H1 (cell line): ENCODE data around the gene INHBC. TPM values are rescaled to one million over a fixed set of nuclear protein-coding genes. Genes with fewer than 3 reads are reported as not detected.

Experiments used
- CTCF ChIA-PET: fragments of 300-600 bp; sonication (Branson Sonifier 250); formaldehyde crosslinking; loops from one replicate; lab custom pipeline; 2021; ENCODE audit not compliant: partially characterized antibody; lab: Charles Lee
- POLR2A ChIA-PET: fragments of 300-600 bp; sonication (Branson Sonifier 250); formaldehyde crosslinking; loops from one replicate; lab custom pipeline; 2021; ENCODE audit warnings: inconsistent platforms; ENCODE audit not compliant: partially characterized antibody; lab: Charles Lee
- DNase-seq, 2 experiments: peaks; one replicate each; pipeline versions ENCODE4 v3.0.0 to v3.0.0-alpha.2; 2010 to 2022; ENCODE audit warnings: low spot score in 2 of 2, low read depth in 1 of 2, mixed read lengths in 1 of 2
- FAIRE-seq: peaks from 2 replicates; lab custom pipeline; 2011; peaks lifted over from hg19 to GRCh38; lab: Jason Lieb, UNC
- H2AFZ ChIP-seq: 2 replicates; pipeline ENCODE4 v1.8.1; 2012; ENCODE audit warnings: low read length, inconsistent platforms
- H2AK5ac ChIP-seq: 2 replicates; pipeline ENCODE4 v1.6.1; 2013; ENCODE audit warnings: low read depth, low read length
- H2BK120ac ChIP-seq: replicated peaks from 2 replicates; pipeline ENCODE3; 2013; ENCODE audit warnings: low read depth, low read length, inconsistent platforms
- H2BK12ac ChIP-seq: 2 replicates; pipeline ENCODE4 v1.6.1; 2013; ENCODE audit warnings: low read depth, low read length
- H2BK15ac ChIP-seq: 2 replicates; pipeline ENCODE4 v1.6.1; 2013; ENCODE audit warnings: low read length
- H2BK20ac ChIP-seq: 2 replicates; pipeline ENCODE4 v1.6.1; 2013; ENCODE audit warnings: low read length
- H2BK5ac ChIP-seq: 2 replicates; pipeline ENCODE4 v1.6.1; 2013; ENCODE audit warnings: low read depth, low read length
- H3K14ac ChIP-seq: 2 replicates; pipeline ENCODE4 v1.6.1; 2013; ENCODE audit warnings: inconsistent platforms; ENCODE audit not compliant: insufficient read length
- H3K18ac ChIP-seq: 2 replicates; pipeline ENCODE4 v1.6.1; 2013; ENCODE audit warnings: low read length; ENCODE audit errors: extremely low read depth
- H3K23ac ChIP-seq: 2 replicates; pipeline ENCODE4 v1.6.1; 2013; ENCODE audit warnings: inconsistent platforms; ENCODE audit not compliant: insufficient read length
- H3K23me2 ChIP-seq: 2 replicates; pipeline ENCODE4 v1.6.1; 2013; ENCODE audit warnings: low read depth, low read length
- H3K27ac ChIP-seq: 2 replicates; pipeline ENCODE4 v1.6.1; 2011; ENCODE audit warnings: low read depth, low read length, inconsistent platforms
- H3K27me3 ChIP-seq, 4 experiments: replicated peaks in 1 of 4; 1 replicate in 1 of 4; 2 replicates in 3 of 4; pipeline versions ENCODE4 v1.6.1 to v1.8.1; 2011 to 2013; ENCODE audit warnings: low read length in 3 of 4, mild to moderate bottlenecking in 3 of 4, inconsistent platforms in 2 of 4, mixed read lengths in 2 of 4, moderate library complexity in 1 of 4; ENCODE audit not compliant: control insufficient read depth in 3 of 4, insufficient read depth in 3 of 4; ENCODE audit errors: extremely low read depth in 1 of 4
- H3K36me3 ChIP-seq, 4 experiments: 2 replicates each; pipeline versions ENCODE4 v1.6.1 to v1.8.1; 2011 to 2013; ENCODE audit warnings: mild to moderate bottlenecking in 4 of 4, low read length in 3 of 4, moderate library complexity in 2 of 4, control low read depth in 1 of 4, inconsistent platforms in 1 of 4; ENCODE audit not compliant: insufficient read depth in 4 of 4, control insufficient read depth in 2 of 4
- H3K4ac ChIP-seq: replicated peaks from 2 replicates; pipeline ENCODE3; 2013; ENCODE audit warnings: low read length, low read depth, mixed read lengths, inconsistent platforms; ENCODE audit not compliant: insufficient read length
- H3K4me1 ChIP-seq, 4 experiments: replicated peaks in 1 of 4; 1 replicate in 1 of 4; 2 replicates in 3 of 4; pipeline versions ENCODE4 v1.6.1 to v1.8.1; 2011 to 2013; ENCODE audit warnings: low read length in 3 of 4, inconsistent platforms in 2 of 4, mixed read lengths in 1 of 4; ENCODE audit not compliant: insufficient read depth in 4 of 4, control insufficient read depth in 3 of 4
- H3K4me2 ChIP-seq, 2 experiments: 2 replicates each; pipeline versions ENCODE4 v1.6.1 to v1.8.1; 2011 to 2013; ENCODE audit warnings: low read depth in 2 of 2, low read length in 2 of 2, control low read depth in 1 of 2, inconsistent platforms in 1 of 2, mild to moderate bottlenecking in 1 of 2; ENCODE audit not compliant: insufficient read depth in 1 of 2
- H3K4me3 ChIP-seq, 4 experiments: fragments of 200-600, 300-600 bp in 1 of 4; sonication (generic), shearing (Covaris generic), sonication (Bioruptor Twin) in 1 of 4; 2 replicates each; pipeline versions ENCODE4 v1.5.1 to v1.8.1; 2011 to 2016; ENCODE audit warnings: low read length in 4 of 4, low read depth in 3 of 4, control low read depth in 2 of 4, inconsistent platforms in 2 of 4, mild to moderate bottlenecking in 2 of 4, mixed read lengths in 1 of 4, moderate library complexity in 1 of 4; ENCODE audit not compliant: insufficient read depth in 2 of 4; ENCODE audit errors: extremely low read depth in 1 of 4
- H3K56ac ChIP-seq: replicated peaks from 2 replicates; pipeline ENCODE3; 2013; ENCODE audit warnings: low read depth, mild to moderate bottlenecking, mixed read lengths, low read length, inconsistent platforms; ENCODE audit not compliant: insufficient read length
- H3K79me1 ChIP-seq: 2 replicates; pipeline ENCODE4 v1.6.1; 2013; ENCODE audit warnings: low read depth, low read length, control low read depth
- H3K79me2 ChIP-seq, 2 experiments: 2 replicates each; pipeline versions ENCODE4 v1.6.1 to v1.8.1; 2012 to 2013; ENCODE audit warnings: low read length in 2 of 2, mild to moderate bottlenecking in 2 of 2, inconsistent platforms in 1 of 2; ENCODE audit not compliant: insufficient read depth in 2 of 2, control insufficient read depth in 1 of 2
- H3K9ac ChIP-seq, 4 experiments: replicated peaks in 1 of 4; 1 replicate in 1 of 4; 2 replicates in 3 of 4; pipeline versions ENCODE4 v1.6.1 to v1.8.1; 2011 to 2013; ENCODE audit warnings: low read depth in 3 of 4, low read length in 3 of 4, control low read depth in 2 of 4, mild to moderate bottlenecking in 2 of 4, moderate library complexity in 2 of 4, inconsistent platforms in 1 of 4; ENCODE audit errors: extremely low read depth in 1 of 4
- H3K9me3 ChIP-seq, 2 experiments: 2 replicates each; pipeline versions ENCODE4 v1.6.1 to v1.8.1; 2012 to 2013; ENCODE audit warnings: mild to moderate bottlenecking in 2 of 2, moderate library complexity in 2 of 2, control low read depth in 1 of 2, inconsistent platforms in 1 of 2, low read depth in 1 of 2, low read length in 1 of 2, mixed read lengths in 1 of 2; ENCODE audit not compliant: insufficient read depth in 2 of 2
- H4K20me1 ChIP-seq, 2 experiments: replicated peaks in 1 of 2; 2 replicates each; pipeline versions ENCODE3 to v1.8.1; 2011 to 2013; ENCODE audit warnings: inconsistent platforms in 2 of 2, low read length in 2 of 2, mild to moderate bottlenecking in 1 of 2; ENCODE audit not compliant: insufficient read depth in 2 of 2, control insufficient read depth in 1 of 2
- H4K5ac ChIP-seq: 2 replicates; pipeline ENCODE4 v1.6.1; 2013; ENCODE audit warnings: low read length, low read depth, mixed read lengths, inconsistent platforms; ENCODE audit not compliant: insufficient read length
- H4K8ac ChIP-seq: 2 replicates; pipeline ENCODE4 v1.8.0; 2013; ENCODE audit warnings: mild to moderate bottlenecking, moderate library complexity, low read length, inconsistent platforms; ENCODE audit not compliant: insufficient read depth; ENCODE audit errors: extremely low read depth
- H4K91ac ChIP-seq: replicated peaks from 2 replicates; pipeline ENCODE3; 2013; ENCODE audit warnings: low read length, mixed read lengths, inconsistent platforms; ENCODE audit not compliant: insufficient read length
- CHD1 ChIP-seq: IDR thresholded peaks from 2 replicates; pipeline ENCODE4 v1.6.1; 2012; ENCODE audit warnings: low read depth, low read length, improper control_type of control experiment
- CREB1 ChIP-seq: IDR thresholded peaks from 2 replicates; pipeline ENCODE4 v1.6.1; 2012; ENCODE audit warnings: inconsistent platforms
- GTF2F1 ChIP-seq: IDR thresholded peaks from 2 replicates; pipeline ENCODE4 v1.6.1; 2012; ENCODE audit warnings: low read depth, low read length, improper control_type of control experiment, borderline replicate concordance
- JUN ChIP-seq: IDR thresholded peaks from 2 replicates; pipeline ENCODE4 v1.6.1; 2011; ENCODE audit warnings: low read depth, mild to moderate bottlenecking, improper control_type of control experiment, low read length
- PHF8 ChIP-seq: fragments of 200-600 bp; sonication (generic); conservative IDR thresholded peaks from 2 replicates; pipeline ENCODE4 v1.7.1; 2012; ENCODE audit warnings: low read depth, mild to moderate bottlenecking, inconsistent platforms, low read length, moderate library complexity
- POLR2AphosphoS5 ChIP-seq: IDR thresholded peaks from 2 replicates; pipeline ENCODE4 v1.6.1; 2011; ENCODE audit warnings: low read depth, low read length
- SP2 ChIP-seq: IDR thresholded peaks from 2 replicates; pipeline ENCODE4 v1.6.1; 2012; ENCODE audit warnings: mild to moderate bottlenecking, low read length, inconsistent platforms
- SRF ChIP-seq: IDR thresholded peaks from 2 replicates; pipeline ENCODE4 v1.6.1; 2011; ENCODE audit warnings: mild to moderate bottlenecking, low read depth, low read length, moderate library complexity
- WGBS, 2 experiments: shearing (Covaris generic) in 1 of 2; methylation state at CpG; one replicate each; pipeline versions ENCODE4 v1.1.6 to v1.1.7; 2013 to 2015; ENCODE audit warnings: low lambda C conversion rate in 2 of 2, mixed read lengths in 2 of 2, inconsistent platforms in 1 of 2, low coverage in 1 of 2, missing lambda C conversion rate in 1 of 2; ENCODE audit not compliant: insufficient replicate concordance in 2 of 2, insufficient coverage in 1 of 2, insufficient read length in 1 of 2; ENCODE audit errors: extremely low coverage in 1 of 2, missing lambda C conversion rate in 1 of 2; 5-methylcytosine and 5-hydroxymethylcytosine counted together
- polyA plus RNA-seq, 7 experiments: library from polyadenylated mRNA; depleted of rRNA in 3 of 7; stranded (reverse) in 5 of 7; unstranded in 2 of 7; fragments of >200 nt in 5 of 7; fragments of 200-250 nt in 2 of 7; gene quantifications; 1 replicate in 5 of 7; 2 replicates in 1 of 7; 4 replicates in 1 of 7; pipeline versions ENCODE4 v1.2.1 to v1.2.3, GENCODE V29; 2011 to 2013; ENCODE audit warnings: missing spikeins in 2 of 7, mixed read lengths in 2 of 7
- total RNA-seq: library from RNA; stranded (reverse); fragmentation: NEBNext Ultra II Directional; extraction: Animal tissue kit (Norgen Biotek cat#: 25700); gene quantifications from 2 replicates; pipeline ENCODE4 v1.2.1, GENCODE V29; 2021
- TF ChIP-seq, protein P1 (sequence below), 3 experiments: IDR thresholded peaks; 1 replicate in 2 of 3; 2 replicates in 1 of 3; pipeline versions ENCODE4 v1.5.1 to v1.6.1; 2011; ENCODE audit warnings: low read length in 3 of 3, mild to moderate bottlenecking in 3 of 3, inconsistent platforms in 2 of 3, low read depth in 1 of 3, moderate library complexity in 1 of 3; ENCODE audit not compliant: insufficient read depth in 1 of 3; ENCODE audit errors: control extremely low read depth in 1 of 3
- TF ChIP-seq, protein P2 (sequence below): IDR thresholded peaks from 2 replicates; pipeline ENCODE4 v1.6.1; 2012; ENCODE audit warnings: inconsistent platforms

INHBC gene
- total and polyA plus RNA-seq, 2 of the 8 experiments (the other 6 are each of a cell fraction or from before 2014, with no cell fraction given), result 0.15 TPM; not detected in 1

DNA sequence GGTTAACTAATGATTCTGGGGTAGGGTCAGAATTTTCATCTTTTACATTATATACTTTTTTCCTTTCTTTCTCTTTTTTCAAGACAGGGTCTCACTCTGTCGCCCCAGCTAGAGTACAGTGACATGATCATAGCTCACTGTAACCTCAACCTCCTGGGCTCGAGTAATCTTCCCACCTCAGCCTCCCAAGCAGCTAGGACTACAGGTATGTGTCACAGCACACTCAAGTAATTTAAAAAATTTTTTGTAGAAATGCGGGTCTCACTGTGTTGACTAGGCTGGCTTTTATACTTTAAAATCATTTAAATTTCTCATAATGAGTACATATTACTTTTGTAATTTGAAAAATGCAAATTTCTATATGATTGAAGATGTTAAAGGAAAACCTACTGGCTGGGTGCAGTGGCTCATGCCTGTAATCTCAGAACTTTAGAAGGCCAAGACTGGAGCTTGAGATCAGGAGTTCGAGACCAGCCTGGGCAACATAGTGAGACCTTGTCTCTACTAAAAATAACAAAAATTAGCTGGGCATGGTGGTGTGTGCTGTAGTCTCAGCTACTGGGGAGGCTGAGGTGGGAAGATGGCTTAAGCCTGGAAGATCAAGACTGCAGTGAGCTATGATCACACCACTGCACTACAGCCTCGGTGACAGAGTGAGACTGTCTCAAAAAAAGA, 29.5 kb upstream of the INHBC start:
- Histone ChIP-seq H4K91ac (no peak overlapping the region), H3K27me3 (no peaks in the 10 kb centered on the region), H3K9ac (no peak overlapping the region), H4K20me1 (no peaks in the 10 kb centered on the region), H2BK20ac (no peak overlapping the region), H3K4me2 (no peak overlapping the region), H3K4me3 (no peak overlapping the region), H3K79me1 (peaks cover 2% of the 10 kb centered on the region; the same call in 1 of the 2 replicates), H3K23me2 (no peaks in the 10 kb centered on the region), H2AK5ac (no peak overlapping the region), H3K23ac (no peak overlapping the region), H3K56ac (no peak overlapping the region), H3K27ac (no peak overlapping the region), H4K5ac (no peak overlapping the region), H2BK120ac (no peak overlapping the region), H2BK5ac (no peak overlapping the region; the same call in 1 of the 2 replicates), H2BK15ac (no peak overlapping the region), H3K14ac (no peak overlapping the region), H3K4ac (no peak overlapping the region), H3K18ac (no peak overlapping the region), H4K8ac (no peak overlapping the region), H2AFZ (no peak overlapping the region), H3K4me1 (peaks cover 0 to 2% (median 0%) of the 10 kb centered on the region in 4 experiments; a peak in 1 of 7 replicates), H3K79me2 (no peaks in the 10 kb centered on the region), H3K9me3 (no peaks in the 10 kb centered on the region), H3K36me3 (no peaks in the 10 kb centered on the region), H2BK12ac (no peak overlapping the region)
- DNase-seq (no peak), FAIRE-seq (no peak)
- ChIA-PET CTCF (interaction anchor here (0.7 to 1.3 kb wide), 5 partner anchors 9 to 48 kb away, joined by 3 to 6 read pairs (median 3); no protein-coding TSS in a partner anchor), POLR2A (interaction anchor here (0.7 kb wide), 1 partner anchor 12 kb away, joined by 3 read pairs; no protein-coding TSS in a partner anchor)
- 90% methylated on average over 5 of the region's 5 CpGs; no CpG with 5 or more reads in 1 of the 2 experiments for WGBS, 2 experiments
- TF ChIP-seq CREB1 (no peak), SP2 (no peak), PHF8 (no peak), POLR2AphosphoS5 (no peak), SRF (no peak), CHD1 (no peak), JUN (no peak), GTF2F1 (no peak)
- TF ChIP-seq, protein P1, sequence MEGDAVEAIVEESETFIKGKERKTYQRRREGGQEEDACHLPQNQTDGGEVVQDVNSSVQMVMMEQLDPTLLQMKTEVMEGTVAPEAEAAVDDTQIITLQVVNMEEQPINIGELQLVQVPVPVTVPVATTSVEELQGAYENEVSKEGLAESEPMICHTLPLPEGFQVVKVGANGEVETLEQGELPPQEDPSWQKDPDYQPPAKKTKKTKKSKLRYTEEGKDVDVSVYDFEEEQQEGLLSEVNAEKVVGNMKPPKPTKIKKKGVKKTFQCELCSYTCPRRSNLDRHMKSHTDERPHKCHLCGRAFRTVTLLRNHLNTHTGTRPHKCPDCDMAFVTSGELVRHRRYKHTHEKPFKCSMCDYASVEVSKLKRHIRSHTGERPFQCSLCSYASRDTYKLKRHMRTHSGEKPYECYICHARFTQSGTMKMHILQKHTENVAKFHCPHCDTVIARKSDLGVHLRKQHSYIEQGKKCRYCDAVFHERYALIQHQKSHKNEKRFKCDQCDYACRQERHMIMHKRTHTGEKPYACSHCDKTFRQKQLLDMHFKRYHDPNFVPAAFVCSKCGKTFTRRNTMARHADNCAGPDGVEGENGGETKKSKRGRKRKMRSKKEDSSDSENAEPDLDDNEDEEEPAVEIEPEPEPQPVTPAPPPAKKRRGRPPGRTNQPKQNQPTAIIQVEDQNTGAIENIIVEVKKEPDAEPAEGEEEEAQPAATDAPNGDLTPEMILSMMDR (IDR thresholded peaks at IDR 0.05; ENCODE audit: control extremely low read depth in 1 of 3, insufficient read depth in 1 of 3, low read depth in 1 of 3, low read length in 3 of 3), result no peak
- TF ChIP-seq, protein P2, sequence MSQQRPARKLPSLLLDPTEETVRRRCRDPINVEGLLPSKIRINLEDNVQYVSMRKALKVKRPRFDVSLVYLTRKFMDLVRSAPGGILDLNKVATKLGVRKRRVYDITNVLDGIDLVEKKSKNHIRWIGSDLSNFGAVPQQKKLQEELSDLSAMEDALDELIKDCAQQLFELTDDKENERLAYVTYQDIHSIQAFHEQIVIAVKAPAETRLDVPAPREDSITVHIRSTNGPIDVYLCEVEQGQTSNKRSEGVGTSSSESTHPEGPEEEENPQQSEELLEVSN, result no peak
